Femur (tissue), 1 donor: ENCODE results near the gene MRGPRG.

Experiments used
- DNase-seq: peaks from one replicate; pipeline ENCODE4 v3.0.0-alpha.2; 2017

The MRGPRG gene

DNA sequence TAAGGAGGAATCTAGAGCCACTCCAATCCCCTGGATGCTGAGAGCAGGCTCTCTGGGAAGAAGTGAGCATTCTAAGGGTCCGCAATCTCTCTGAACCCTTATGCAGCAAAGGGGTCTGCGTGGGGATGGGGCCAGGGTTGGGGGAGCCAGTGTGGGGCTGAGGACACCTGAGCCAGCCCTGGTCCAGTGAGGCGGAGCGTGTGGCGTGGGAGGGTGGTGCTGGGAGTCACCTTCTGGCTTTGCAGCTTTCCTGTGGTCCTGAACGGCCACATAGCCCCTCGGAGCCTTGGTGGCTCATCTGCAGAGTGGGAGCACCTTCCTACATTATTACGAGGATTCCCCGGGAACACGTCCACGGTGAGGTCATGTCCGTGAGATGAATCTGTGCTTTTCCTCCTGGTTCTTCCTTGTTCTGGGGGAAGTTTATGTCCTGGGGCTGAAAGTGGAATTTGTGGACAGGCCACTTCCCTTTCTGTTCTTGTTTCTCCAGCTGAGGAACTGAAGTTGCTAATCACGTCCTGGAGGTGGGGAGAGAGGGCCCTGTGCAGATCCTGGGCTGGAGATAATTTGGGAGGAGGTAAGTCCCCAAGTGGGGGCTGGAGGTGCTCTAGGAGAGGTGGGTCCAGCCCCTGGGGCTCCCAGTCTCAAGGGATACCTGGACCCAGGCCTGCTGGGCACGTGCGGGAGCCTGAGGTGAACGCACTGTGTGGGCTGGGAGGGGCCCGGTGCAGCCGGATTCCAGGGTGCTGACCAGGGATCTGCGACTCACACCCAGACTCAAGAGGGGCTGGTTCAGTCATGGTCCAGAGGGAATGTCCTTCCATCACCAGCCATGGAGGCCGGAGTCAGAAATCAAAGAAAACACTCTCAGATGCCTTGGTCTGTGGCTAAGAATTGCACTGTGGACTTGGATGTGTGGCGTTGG is 7.5 kb upstream of the MRGPRG start:
- DNase-seq, result peak; percentile 11

- peak; percentile 11 for DNase-seq
Observed at GRCh38 chr11:3225159-3225758, 6.6 kb upstream of the MRGPRG start.

DNA sequence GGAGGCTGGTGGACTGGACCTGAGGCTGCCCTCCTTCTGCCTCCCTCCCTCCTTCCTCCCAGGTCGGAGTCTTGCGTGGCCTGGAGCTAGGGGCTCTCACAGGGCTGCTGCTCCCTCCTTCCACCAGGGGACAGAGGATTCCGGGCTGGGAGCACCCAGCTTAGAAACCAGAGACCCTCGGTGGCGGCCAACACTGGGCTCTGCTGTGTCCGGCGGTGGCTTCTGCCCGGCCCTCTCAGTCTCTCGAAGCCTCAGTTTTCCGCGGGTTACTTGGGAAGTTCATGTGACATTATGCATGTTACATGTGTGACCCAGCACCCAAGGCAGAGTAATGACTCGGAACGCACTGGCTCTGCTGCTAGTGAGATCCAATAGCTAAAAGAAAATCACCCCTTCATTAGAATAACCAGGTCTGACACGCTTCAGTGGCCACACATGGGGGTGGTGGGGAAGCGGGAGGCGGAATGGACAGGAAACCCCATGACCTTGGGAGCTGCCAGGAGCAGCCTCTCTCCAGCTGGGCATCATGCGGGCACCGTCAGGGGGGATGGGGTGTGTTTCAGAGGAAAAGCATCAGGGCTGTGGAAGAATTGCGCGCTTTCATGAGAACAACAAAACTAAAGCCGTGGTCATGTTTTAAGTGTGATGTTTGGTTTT is 5.9 kb upstream of the MRGPRG start:
- DNase-seq, result peak; percentile 10

DNA sequence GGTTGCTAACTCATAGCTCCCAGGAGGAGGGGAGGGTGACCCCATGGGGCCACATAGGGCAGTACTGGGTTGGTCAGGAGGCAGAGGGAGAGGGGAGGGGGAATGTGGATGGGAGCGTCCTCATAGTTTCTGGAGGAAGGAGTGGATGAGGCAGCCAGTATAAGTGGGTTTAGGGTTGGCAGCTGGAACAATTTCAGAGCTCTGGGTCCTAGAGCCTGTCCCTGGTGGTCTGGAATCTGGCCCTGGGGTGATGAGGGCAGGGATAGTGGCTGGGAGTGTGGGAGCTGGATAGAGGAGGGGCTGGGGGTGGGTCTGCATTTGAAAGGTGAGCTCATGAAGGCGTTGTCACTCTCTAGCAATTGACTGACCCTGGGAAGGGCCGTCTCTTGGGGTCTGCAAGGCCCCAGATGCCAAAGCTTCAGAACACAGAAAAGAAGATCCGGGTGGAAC is 5.3 kb upstream of the MRGPRG start:
- DNase-seq, result peak; percentile 15

DNA sequence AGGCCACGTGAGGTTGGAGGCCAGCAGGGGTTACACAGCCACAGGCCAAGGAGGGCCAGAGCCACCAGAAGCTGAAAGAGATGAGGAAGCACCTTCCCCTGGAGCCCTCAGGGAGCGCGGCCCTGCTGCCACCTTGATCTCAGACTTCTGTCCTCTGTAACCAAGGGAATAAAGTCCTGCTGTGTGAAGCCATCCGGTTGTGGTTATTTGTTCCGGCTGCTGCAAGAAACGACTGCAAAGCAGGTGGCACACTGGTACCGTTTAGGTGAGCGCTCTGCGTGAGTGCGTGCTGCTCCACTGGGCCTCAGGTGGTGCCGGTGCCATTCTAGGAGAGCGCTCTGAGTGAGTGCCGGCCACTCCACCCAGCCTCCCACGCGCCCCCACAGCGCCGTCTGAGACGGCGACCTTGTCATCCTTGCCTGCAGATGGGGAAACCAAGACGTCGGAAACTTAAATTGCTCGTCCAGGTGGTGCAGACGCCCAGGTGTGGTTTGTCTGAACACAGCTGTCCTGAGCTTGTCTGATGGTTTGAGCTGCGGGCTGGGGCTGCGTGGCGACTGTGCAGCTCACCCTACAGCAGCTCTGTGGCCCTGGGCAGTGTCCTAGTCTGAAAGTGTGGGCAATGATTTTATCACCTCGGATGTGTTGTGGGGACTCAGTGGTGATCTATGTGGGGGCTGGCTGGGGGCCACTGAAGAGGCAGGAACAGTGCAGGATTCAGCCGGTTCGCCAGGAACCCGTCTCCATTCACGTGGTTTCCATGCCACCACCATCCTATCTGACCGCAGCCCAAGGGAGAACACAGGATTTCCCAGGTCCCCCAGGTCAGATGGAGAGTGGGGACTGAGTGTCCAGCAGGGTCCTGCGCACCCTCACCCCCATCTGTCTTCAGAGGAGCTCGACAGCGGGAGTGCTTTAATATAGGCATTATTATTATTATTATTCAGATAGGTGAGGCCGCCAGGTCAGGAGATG is 4.6 kb upstream of the MRGPRG start:
- peak; percentile 17 for DNase-seq

- peak; percentile 19 for DNase-seq
Observed at GRCh38 chr11:3222003-3222855, 3.6 kb upstream of the MRGPRG start.

DNA sequence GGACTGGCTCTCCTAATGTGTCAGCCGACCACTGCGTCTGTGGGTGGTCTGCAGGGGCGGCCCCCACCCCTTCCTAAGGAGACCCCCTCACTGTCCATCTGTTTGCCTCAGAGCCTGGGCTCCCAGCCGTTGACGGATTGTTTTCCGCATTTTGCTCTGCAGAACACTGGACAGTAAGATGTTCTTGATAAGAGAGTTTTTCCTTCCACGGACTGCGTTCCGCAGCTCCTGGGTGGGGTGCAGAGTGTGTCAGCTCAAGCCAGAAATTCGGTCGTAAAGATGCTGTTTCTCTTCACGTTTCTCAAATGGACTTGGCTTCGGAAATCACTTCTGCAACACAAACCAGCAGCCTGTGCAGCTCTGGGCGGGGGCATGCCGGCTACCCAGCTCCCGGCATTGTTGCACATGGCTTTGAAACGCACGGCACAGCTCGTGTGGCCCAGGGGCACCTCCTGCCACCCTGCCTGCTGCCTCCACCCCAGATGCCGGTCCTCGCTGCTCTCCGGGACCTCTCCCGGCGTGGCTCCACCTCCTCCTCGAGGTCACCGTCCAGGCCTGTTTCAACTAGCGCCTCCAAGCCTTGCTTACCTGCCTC is 2.9 kb upstream of the MRGPRG start:
- DNase-seq, result peak; percentile 16

- DNase-seq, result peak; percentile 13
Observed at GRCh38 chr11:3220521-3221407, 2.2 kb upstream of the MRGPRG start.

- peak; percentile 14 for DNase-seq
Observed at GRCh38 chr11:3220101-3220500, 1.5 kb upstream of the MRGPRG start.

- DNase-seq, result peak; percentile 10
Observed at GRCh38 chr11:3219281-3219892, 774 bp upstream of the MRGPRG start.

- DNase-seq, result peak; percentile 17
Observed at GRCh38 chr11:3217818-3218482, 663 bp downstream of the MRGPRG start.

DNA sequence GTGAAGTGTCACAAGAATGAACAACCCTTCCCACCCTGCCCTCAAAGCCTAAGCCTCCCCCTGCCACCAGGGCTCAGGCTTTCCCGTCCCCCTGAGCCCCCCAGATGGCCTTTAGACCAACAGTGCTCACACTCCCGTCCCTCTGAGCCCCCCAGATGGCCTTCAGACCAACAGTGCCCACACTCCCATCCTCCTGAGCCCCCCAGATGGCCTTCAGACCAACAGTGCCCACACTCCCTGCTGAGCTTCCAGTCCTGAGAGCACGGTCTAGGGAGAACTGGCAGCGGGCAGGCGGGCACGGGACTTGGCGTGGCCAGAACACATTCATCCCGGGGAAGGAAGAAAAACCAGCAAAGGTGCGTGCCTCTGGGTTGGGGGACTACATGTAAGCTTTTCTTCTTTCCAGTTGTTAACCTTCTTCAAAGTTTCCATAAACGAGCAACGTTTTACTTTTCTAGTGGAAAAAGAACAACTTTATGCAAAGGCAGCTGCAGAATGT is 2.5 kb downstream of the MRGPRG start:
- peak; percentile 10 for DNase-seq

DNA sequence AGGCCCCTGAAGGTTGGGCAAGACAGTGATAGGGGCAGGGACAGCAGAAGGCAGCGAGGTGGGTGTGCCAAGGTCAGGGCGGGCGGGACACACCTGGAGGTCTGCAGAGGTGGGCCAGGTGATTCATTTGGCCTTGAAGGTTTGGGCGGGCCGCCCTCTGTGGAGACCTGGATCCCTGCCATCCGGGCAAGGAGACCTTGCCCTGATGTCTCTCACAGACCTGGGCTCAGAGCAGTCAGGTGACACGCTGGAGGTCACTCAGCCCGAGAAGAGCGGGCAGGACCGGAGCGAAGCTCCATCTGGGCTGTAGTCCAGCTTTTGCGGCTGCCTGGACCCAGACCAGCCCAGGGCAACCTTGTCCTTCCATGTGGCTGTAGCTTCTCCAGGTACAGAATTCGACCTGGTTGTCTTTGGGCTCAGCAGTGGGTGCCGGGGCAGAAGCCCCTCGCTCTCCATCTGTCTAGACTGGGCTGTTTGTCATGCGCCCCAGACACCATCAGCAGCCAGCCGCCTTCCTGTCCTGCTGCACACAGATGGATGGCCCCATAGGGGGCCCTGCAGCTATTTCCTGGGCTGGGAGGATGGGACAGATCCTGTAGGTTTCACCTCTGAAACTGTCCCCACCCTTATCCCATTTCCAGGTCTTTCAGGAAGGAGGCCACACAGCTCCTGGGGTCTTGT is 3.1 kb downstream of the MRGPRG start:
- DNase-seq, result peak; percentile 11

- DNase-seq, result no peak
Observed at GRCh38 chr11:3214420-3214699, 4.3 kb downstream of the MRGPRG start.

GRCh38 chr11:3213659-3214419 is 4.8 kb downstream of the MRGPRG start:
- DNase-seq, result peak; percentile 13

- no peak for DNase-seq
Observed at GRCh38 chr11:3208272-3208671, 10.3 kb downstream of the MRGPRG start.

DNA sequence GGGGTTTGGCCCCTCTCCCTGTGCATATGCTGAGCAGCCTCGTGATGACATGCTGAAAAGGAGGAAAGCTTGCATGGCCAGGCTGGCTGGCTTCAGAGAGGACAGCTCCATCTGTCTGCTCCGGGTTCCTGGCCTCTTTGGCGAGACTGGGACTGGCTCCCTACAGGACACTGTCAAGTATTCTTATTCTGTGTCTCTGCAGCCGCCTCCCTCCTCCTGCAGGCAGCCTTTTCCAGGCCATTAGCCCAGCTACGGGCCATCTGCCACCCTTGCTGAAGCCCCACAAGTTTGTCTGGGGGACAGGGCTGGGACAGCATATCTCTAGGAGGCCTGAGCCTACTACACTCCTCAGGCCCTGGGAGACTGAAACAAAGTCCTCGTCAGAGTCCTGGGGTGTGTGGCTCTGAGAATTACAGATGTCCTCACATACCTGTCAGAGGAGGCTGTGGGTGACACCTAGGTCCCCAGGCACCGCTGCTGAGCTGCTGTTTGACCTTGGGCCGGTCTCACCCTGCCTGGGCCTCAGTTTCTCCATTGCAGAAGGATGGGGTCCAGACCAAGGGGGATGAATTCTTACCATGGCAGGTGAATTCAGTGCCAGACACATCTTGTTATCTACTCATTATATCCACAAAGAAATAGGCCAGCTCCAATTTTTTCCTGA is 11.0 kb downstream of the MRGPRG start:
- DNase-seq, result no peak
